CD4-positive, alpha-beta T cell treated with Interleukin-6 at 100 ng/mL for 8 hours (primary cell): ENCODE data around the gene TMEM170B.

ENCODE experiments used
- DNase-seq: peaks from one replicate; pipeline ENCODE4 v3.0.0-alpha.2; 2020; ENCODE audit warnings: mixed read lengths, low spot score

TMEM170B gene

GRCh38 chr6:11537229-11538051, at the start of gene TMEM170B:
TMEM170B (plus strand) TSS chr6:11537749; CDS start chr6:11538278, 529 bp downstream.
- peak; percentile 96 for DNase-seq

DNA sequence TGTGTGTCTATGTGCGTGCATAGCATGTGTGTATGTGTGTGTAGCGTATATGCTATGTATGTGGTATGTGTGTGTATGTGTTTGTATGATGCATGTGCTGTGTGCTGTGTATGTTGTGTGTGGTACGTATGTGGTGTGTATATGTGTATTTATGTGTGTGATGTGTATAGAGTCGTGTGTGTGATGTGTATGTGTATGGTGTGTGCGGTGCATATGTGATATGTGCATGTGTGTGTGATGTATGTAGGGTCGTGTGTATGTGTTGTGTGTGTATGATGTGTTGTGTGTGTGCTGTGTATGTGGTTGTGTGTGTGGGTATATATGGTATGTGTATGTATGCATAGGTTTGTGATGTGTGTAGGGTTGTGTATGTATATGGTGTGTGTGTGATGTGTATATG, 46.6 kb upstream of the TMEM170B start:
- DNase-seq: no peak

GRCh38 chr6:11491596-11492463, 45.7 kb upstream of the TMEM170B start:
- DNase-seq: no peak

- no peak for DNase-seq
Observed at GRCh38 chr6:11492464-11493290, 44.9 kb upstream of the TMEM170B start.

- DNase-seq: no peak
Observed at GRCh38 chr6:11493974-11494373, 43.6 kb upstream of the TMEM170B start.

DNA sequence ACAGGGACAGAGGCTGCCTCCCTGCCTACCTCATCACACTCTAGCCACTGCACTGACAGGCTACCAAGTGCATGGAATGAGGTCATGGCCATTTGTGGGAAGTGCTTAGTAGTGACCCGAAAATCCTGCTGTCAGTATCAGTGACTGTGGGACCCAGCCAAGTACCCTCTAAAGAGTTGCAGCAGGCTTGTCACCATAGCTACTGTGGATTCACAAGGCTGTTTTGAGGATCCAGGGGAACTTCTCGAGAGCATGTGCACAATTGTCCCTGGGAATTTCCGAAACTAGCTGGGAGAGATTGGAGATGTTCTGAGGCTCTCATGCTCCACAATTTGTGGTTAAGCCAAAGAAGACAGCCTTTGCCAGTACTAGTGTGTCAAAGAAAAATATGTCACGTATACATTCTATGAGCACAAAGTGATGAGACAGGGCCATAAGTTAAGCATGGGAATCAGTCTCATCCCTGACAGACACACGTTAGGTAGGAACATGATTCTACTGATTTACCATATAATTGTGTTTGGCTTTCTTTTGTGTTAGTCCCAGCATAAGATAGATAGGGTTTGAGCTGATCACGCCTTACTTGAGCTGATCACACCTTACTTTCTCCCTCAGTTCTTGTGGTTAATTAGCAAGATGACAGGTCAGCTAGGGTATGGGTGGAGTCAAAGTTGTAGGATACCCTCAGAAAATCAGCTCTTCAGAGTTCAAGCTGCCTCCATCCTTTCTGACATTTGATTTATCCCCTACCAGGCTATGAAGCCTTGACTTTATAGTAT, 42.6 kb upstream of the TMEM170B start:
- no peak for DNase-seq

DNA sequence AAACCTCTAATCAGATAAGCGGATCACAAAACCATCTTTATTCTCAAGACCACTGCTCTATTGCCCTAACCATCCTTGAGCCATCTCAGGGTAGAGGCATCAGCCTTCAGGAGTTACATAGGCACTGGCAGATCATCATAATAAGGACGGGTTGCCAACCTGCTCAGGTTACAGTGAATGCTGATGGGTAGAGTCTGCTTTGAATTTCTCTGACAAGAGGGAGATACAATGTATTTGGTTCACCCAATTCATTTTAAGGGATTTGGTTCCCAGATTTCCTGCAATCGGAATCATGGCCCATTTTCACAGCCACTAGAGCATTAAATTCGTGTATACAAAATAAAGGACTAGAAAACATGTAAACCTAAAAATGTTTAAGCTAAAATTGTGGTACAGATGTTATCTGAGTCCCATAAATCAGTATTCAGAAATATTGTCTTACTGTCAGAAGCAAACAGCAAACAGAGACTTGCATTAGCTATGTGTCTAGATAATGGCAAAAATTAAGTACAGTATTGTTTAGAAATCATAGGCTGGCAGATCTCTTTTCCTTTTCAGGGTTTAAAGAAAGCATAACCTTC, 41.9 kb upstream of the TMEM170B start:
- no peak for DNase-seq

GRCh38 chr6:11496152-11497060, 41.1 kb upstream of the TMEM170B start:
- DNase-seq: peak; percentile 76

GRCh38 chr6:11497107-11497506, 40.4 kb upstream of the TMEM170B start:
- no peak for DNase-seq

- DNase-seq: no peak
Observed at GRCh38 chr6:11497881-11498280, 39.7 kb upstream of the TMEM170B start.

DNA sequence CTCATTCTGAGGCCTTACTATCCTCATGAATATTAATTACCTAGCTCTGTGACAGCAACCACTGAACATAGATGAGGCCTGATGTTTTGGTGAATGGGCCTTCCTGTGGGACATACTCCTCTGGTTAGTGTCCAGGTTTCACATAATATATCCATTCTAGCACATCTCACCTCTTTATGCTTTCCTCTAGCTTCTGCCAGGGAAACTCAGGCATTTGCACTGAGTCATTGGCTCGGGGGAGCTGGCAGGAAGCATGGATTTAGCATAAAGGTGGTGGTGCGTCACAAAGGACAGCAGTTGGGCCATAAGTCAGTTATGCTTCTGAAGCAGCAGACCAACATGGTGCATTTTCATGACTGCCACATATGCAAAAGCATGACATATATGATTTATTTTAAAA, 37.5 kb upstream of the TMEM170B start:
- no peak for DNase-seq

- no peak for DNase-seq
Observed at GRCh38 chr6:11509471-11509870, 28.1 kb upstream of the TMEM170B start.

GRCh38 chr6:11514672-11515071, 22.9 kb upstream of the TMEM170B start:
- no peak for DNase-seq

DNA sequence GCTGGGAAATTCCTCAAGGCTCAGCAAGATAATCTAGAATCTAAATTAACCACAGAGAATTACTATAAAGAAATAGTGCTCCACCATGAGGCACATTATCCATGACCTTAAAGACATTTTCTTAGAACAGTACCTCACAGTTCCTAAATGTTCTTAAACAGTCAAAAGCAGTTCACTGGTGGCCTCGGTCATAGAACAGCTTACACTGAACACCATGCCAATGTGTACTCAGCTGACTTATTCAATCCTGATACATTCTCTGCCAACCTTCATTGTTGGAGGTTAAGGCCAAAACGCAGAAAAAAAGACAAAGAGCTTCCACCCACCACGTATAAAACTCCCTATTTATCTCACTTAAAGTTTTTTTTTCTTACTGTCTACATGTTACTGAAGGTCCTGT, 21.8 kb upstream of the TMEM170B start:
- no peak for DNase-seq

DNA sequence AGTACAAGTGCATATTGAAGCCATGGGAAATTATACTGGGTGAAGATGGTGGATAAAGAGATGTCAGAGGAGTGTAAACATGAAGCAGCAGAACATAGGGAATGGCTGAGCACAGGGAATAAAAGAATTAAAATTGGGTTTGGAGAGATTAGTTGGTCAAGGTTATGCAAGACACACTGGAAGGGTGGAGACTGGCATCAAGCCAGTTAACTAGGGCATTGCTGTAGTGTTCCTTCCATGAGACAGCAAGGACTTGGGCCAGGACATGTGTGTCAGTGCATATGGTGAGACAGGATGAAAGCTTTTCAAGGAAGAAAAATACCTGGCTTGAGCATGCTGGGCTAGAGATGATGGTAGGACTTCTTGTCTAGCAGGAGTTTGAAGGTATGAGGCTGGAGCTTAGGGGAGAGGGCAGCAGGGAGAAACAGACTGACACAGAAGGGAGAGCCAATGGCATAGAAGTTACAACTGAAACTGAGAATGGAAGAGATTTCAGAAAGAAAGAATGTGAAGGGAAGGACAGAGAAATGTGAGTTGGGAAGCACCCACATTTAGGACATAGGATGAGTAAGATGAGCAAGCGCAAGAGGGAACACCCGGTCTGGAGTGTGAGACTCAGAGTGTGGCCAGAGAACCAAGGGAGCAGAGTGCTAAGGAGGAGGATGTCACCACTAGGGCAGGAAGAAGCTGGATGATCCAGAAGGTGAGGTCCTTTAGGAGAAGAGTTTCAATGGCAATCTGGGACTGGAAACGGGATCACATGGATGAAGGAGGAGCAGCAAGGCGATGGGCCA, 14.5 kb upstream of the TMEM170B start:
- DNase-seq: no peak

- no peak for DNase-seq
Observed at GRCh38 chr6:11525468-11526155, 11.9 kb upstream of the TMEM170B start.

DNA sequence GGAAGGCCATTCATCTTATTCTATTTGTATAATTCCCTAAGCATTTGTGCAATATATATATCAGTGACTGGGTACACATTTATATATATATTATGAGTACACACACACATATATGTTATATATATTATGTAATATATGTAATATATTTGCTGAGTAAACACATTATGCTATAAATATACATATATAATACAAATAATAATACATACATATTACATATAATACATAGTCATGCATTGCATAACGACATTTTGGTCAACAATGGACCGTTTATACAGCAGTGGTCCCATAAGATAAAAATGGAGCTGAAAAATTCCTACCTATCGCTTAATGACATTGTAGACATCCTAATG, 11.4 kb upstream of the TMEM170B start:
- no peak for DNase-seq

DNA sequence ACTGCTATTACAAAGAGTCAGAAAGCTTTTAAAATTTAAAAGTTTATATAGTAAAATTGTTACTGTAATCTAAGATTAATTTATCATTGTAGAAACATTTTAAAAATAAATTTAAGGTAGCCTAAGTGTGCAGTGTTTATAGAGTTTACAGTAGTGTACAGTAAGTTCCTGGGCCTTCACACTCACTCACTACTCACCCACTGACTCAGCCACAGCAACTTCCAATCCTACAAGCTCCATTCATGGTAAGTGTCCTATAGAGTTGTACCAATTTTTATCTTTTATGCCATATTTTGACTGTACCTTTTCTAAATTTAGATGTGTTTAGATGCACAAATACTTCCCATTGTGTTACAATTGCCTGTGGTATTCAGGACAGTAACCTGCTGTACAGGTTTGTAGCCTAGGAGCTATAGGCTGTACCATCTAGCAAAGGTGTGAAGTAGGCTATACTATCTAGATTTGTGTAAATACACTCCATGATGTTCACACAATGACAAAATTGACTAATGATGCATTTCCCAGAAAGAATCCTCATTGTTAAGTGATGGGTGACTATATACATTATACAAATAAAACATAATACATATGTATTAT, 10.2 kb upstream of the TMEM170B start:
- DNase-seq: no peak
